HUDEP-2 (cell line): ENCODE results near the gene MMS22L.

ENCODE experiments used
- DNase-seq, 76 experiments: peaks; one replicate each; lab custom pipeline; 2025; ENCODE audit not compliant: unreplicated experiment in 76 of 76; lab: John Stamatoyannopoulos, UW

MMS22L gene

GRCh38 chr6:97154015-97154414 is 129.0 kb downstream of the MMS22L start:
- DNase-seq, result no peak

- no peak for DNase-seq
Measured at GRCh38 chr6:97151601-97152000, 131.4 kb downstream of the MMS22L start.

GRCh38 chr6:97150932-97151331 is 132.1 kb downstream of the MMS22L start:
- DNase-seq, result no peak

GRCh38 chr6:97147421-97147820 is 135.6 kb downstream of the MMS22L start:
- no peak for DNase-seq

- no peak for DNase-seq
Measured at GRCh38 chr6:97145691-97146090, 137.3 kb downstream of the MMS22L start.

- no peak for DNase-seq
Measured at GRCh38 chr6:97141756-97142155, 141.3 kb downstream of the MMS22L start.

GRCh38 chr6:97138581-97138980 is 144.4 kb downstream of the MMS22L start:
- DNase-seq, result no peak

- no peak for DNase-seq
Measured at GRCh38 chr6:97136626-97137358, 146.2 kb downstream of the MMS22L start.

- peak in 12 of 76 experiments; percentile 6 to 50 (median 20) for DNase-seq
Measured at GRCh38 chr6:97133067-97133466, 149.9 kb downstream of the MMS22L start.

- no peak for DNase-seq
Measured at GRCh38 chr6:97129106-97129505, 153.9 kb downstream of the MMS22L start.

GRCh38 chr6:97128507-97128906 is 154.5 kb downstream of the MMS22L start:
- DNase-seq, result no peak

GRCh38 chr6:97123652-97124051 is 159.4 kb downstream of the MMS22L start:
- no peak for DNase-seq

GRCh38 chr6:97123112-97123511 is 159.9 kb downstream of the MMS22L start:
- no peak for DNase-seq

- DNase-seq, result no peak
Measured at GRCh38 chr6:97120511-97120910, 162.5 kb downstream of the MMS22L start.

GRCh38 chr6:97114645-97115044 is 168.4 kb downstream of the MMS22L start:
- DNase-seq, result no peak

GRCh38 chr6:97113170-97113569 is 169.8 kb downstream of the MMS22L start:
- DNase-seq, result no peak

GRCh38 chr6:97111243-97111642 is 171.8 kb downstream of the MMS22L start:
- no peak for DNase-seq

- no peak for DNase-seq
Measured at GRCh38 chr6:97110626-97111025, 172.4 kb downstream of the MMS22L start.

GRCh38 chr6:97110149-97110548 is 172.9 kb downstream of the MMS22L start:
- no peak for DNase-seq

- DNase-seq, result no peak
Measured at GRCh38 chr6:97109444-97109843, 173.6 kb downstream of the MMS22L start.

- DNase-seq, result no peak
Measured at GRCh38 chr6:97102145-97102790, 180.7 kb downstream of the MMS22L start.

- no peak for DNase-seq
Measured at GRCh38 chr6:97100696-97101095, 182.3 kb downstream of the MMS22L start.
